GM21381 (cell line): ENCODE data around the gene PI4KA.
"Not testable (repeated sequence)": the region's sequence is repeated elsewhere in the genome, so short reads cannot be mapped to it uniquely, and the experiment has no call there.

Experiments used
- ATAC-seq: cut with Tn5 transposase; IDR thresholded peaks from one replicate; pipeline ENCODE4 v1.9.1; 2021; ENCODE audit warnings: mild to moderate bottlenecking, moderate library complexity; ENCODE audit not compliant: unreplicated experiment

Gene PI4KA

DNA sequence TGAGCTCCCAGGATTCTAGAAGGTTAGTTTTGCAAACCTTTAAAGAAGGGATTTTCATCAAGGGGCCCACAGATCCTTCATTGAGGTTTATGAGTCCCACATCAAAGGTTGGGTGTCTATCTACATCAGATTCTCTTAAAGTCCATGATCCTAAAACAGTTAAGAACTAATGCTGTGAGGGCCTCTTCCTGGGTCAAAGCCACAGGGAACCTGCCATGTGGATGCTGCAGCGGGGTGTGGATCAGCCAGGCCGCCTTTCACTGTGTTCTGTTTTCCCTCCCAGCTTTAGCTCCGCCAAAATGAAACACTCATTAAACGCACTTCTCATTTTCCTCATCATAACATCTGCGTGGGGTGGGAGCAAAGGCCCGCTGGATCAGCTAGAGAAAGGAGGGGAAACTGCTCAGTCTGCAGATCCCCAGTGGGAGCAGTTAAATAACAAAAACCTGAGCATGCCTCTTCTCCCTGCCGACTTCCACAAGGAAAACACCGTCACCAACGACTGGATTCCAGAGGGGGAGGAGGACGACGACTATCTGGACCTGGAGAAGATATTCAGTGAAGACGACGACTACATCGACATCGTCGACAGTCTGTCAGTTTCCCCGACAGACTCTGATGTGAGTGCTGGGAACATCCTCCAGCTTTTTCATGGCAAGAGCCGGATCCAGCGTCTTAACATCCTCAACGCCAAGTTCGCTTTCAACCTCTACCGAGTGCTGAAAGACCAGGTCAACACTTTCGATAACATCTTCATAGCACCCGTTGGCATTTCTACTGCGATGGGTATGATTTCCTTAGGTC is 79.4 kb downstream of the PI4KA start:
- ATAC-seq: no peak

DNA sequence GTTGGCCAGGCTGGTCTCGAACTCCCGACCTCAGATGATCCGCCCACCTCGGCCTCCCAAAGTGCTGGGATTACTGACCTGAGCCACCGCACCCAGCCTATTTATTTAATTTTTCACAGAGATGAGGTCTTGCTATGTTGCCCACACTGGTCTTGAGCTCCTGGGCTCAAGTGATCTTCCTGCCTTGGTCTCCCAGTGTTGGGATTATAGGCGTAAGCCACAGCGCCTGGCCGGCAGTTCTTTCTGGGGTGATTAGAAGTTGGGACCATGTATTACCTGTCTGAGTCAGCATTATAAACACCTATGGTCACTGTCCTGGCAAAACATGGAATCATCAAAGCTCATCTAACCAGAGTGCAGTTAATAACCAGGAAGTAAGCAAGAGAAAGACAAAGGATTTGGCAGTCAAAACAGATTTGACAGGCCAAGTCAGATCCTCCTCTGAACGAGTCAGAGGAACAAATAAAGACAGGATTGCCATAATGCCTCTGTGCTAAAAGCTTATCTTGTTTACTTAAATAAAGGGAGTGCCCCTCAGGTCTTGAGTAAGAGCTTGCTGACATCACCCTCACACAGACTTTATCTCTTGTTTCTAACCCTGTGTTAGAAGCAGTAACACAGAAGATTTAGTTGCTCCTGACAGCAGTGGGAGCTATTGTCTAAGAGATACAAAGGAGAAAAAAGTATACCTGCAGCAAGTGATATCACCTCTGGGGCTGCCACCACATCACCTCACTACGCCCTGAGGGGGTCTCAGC is 81.0 kb downstream of the PI4KA start:
- no peak for ATAC-seq

DNA sequence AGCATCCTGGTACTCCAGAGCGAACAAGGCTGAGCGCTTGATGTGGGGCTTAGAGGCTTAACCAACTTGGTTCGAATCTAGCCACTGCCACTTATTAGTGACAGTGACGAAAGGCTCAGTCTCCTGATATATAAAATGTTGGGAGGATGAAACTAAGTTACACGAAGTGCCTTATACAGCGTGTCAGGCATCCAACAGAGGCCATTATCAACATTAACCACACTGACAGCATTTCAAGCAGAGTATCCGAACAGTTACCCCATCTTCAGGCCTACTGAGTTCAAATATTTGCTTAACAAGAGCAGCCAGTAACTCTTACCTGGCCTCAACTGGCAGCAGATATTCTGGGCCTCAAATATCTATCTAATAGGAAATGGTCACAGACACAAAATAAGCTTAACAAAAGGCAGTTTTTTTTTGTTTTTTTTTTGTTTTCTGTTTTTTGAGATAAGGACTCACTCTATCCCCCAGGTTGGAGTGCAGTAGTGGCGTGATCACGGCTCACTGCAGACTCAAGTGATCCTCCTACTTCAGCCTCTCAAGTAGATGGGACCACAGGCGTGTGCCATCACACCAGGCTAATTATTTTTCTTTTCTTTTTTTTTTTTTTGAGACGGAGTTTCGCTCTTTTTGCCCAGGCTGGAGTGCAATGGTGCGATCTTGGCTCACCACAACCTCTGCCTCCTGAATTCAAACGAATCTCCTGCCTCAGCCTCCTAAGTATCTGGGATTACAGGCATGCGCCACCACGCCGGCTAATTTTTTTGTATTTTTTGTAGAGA is 81.8 kb downstream of the PI4KA start:
- ATAC-seq: no peak

DNA sequence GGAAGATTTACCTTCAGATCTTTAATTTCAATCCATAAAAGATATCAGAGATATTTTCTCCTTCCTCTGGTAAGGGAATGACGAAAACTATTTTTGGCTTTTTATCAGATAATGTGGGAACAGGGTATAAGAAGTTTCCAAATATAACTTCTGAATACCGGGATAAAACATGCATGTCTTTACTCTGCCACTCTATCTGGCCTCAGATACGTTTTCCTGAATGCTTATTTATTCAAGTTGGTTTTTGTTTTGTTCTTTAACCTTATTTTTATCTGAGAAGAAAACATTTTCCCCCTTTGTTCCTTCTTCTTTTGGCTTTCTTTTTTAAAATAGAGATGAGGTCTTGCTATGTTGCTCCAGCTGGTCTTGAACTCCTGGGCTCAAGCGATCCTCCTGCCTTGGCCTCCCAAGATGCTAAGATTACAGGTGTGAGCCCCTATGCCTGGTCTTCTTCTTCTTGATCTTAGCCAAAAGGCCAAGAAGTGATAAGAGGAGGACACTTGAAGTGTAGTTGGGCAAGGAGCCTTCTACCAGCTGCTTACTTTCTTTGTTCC is 83.2 kb downstream of the PI4KA start:
- no peak for ATAC-seq

DNA sequence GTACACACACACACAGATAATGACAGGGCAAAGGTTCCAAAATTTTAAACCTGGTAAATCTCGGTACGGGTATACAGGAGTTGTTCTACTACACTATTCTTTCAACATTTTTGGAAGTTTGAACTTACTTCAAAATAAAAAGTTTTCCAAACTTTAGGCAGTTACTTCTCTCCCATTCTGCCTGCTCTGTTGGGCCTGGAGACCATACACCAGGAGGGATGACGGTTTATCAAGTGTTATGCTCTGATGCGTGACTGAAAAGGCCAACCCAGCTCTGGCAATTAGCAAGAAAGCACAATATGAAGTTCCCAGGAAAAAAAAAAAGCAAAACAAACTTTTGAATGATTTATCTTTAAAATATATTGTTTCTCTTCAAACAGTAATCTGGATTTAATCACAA is 83.7 kb downstream of the PI4KA start:
- no peak for ATAC-seq

- no peak for ATAC-seq
Measured at GRCh38 chr22:20773793-20774212, 84.8 kb downstream of the PI4KA start, which contains the start of gene SERPIND1. Gene SERPIND1, plus strand, starts transcription at chr22:20774113. Its CDS starts 5,200 bp downstream, at chr22:20779313.

DNA sequence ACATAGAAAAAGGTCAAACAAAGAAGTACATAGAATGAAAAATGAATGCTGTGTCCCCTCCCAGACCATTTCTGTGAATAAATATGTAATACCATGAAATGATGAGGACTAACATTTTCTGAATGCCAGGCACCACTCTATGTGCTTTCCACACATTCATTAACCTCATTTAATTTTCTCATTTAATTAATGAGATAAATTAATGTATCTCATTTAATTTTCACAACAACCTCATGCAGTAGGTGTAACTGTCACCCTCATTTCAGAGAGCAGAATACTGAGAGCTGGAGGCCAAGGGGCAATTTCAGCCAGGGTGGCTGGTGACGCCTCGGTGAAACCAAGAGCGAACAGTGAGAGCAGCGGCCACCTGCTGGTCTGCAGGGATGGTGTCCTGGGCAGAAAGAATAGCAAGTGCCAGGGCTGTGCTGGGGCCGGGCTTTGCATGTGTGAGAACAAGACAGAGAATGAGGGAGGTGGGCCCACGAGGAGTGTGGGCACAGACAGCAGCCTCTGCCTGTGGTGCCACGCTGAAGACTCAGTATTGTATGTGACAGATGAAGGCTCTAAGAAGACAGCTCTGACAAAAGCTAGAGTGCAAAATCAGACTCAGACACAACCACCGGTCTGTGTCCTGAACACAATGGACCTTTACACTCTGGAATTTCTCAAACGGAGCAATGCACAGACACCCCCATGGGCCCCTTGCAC is 86.5 kb downstream of the PI4KA start:
- no peak for ATAC-seq

DNA sequence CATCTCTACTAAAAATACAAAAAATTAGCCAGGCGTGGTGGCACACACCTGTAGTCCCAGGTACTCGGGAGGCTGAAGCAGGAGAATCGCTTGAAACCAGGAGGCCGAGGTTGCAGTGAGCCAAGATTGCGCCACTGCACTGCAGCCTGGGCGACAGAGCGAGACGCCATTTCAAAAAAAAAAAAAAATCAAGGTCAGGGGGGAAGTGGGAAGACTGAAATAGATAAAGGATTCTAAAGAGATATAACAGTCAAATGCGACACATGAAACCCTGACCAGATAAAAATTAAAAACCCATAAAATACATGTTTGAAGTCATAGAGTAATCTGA is 89.2 kb downstream of the PI4KA start:
- ATAC-seq: not testable (repeated sequence)

DNA sequence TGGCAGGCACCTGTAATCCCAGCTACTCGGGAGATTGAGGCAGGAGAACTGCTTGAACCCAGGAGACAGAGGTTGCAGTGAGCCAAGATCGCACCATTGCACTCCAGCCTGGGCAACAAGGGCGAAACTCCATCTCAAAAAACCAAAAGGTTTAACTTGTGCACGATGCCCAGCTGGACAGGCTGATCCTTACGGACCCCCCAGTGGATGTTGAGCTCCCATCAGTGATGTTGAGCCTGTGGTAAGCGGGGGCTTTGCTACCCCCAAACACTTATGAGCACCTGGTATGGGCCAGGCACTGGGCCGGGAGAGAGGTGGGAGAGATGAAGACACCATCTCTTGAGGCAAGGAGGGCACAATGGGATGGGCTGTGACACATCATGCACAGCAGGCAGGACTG is 92.1 kb downstream of the PI4KA start:
- ATAC-seq: no peak

GRCh38 chr22:20765938-20766337 is 92.7 kb downstream of the PI4KA start:
- ATAC-seq: no peak

GRCh38 chr22:20764729-20765128 is 93.9 kb downstream of the PI4KA start:
- ATAC-seq: no peak

GRCh38 chr22:20764471-20764720 is 94.2 kb downstream of the PI4KA start:
- no peak for ATAC-seq

DNA sequence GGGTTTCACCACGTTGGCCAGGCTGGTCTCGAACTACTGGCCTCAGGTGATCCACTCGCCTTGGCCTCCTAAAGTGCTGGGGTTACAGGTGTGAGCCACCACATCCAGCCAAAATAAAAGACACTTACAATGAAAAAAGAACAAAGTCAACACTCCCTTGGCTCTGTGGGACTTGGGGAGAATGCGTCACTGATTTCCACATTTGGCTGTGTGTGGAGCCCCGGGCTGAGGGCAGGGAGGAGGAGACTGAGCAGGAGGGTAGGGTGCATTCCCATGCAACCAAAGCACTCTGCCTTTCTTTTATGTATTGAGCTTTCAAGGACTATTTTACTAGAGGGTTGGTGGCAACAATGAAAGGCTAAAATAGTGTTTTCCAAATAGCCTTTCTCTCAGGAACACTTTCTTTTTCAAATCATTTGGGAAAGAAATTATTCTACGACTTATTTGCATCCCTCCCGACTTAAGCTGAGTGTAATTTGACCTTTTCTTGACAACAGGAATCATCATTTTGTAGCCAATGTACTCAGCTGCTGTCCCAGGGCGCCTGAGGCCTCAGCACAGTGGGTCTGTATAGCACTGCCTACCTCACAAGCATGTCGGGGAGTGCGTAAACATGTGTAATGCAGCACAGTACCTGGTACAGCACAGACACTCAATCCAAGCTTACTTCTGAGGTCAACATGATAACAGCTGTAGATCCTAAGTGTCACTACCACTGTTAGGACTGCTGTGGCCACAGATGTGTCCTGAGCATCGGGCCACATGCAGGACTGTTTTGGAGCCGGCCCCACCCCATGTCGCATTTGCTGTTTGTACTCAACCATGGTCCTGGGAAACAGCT is 94.8 kb downstream of the PI4KA start:
- ATAC-seq: no peak

DNA sequence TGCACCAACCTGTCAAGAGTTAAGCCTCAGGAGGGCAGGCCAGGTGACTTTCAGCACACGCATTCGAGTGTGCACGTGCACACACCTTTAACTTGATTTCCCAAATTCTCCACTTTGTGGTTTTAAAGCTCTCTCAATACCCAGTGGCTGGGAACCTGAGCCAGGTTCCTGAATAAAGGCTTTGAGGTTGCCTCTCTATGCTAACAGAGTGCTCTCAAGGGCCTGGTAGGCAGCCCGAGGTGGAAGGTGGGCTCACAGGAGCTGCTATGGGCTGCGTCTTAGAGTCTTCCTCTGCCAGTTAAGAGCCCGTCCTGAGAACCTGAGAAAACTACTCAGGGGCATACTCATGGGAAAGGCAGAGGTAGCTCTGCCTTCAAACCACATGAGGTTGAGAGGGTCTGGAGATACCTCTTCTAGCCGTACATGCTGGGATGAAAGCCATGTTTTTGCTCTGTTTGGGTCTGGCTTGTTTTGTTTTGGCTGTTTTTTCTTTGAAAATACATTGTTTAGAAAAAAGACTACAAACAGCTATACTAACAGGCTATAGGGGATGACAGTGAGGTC is 96.3 kb downstream of the PI4KA start:
- no peak for ATAC-seq

GRCh38 chr22:20761536-20761935 is 97.1 kb downstream of the PI4KA start:
- ATAC-seq: no peak

GRCh38 chr22:20760084-20760483 is 98.5 kb downstream of the PI4KA start:
- ATAC-seq: no peak

DNA sequence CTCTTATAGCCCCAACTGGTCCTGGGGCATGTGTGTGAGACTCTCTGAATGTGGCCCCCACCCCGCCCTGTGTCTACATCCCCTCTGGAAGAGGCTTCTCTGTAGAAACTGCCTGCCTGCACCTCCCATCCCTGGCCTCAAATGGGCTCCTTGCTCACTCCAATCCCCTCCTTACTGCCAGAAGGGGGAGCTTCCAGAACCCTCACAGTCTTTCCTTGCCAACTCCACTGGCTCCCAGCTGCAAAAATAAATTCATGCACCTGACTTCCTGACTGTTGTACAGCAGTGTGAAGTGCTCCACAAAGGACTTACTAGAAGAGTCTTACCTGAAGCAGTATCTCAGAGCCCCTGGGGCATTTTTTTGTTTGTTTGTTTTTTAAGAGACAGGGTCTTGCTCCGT is 99.9 kb downstream of the PI4KA start:
- no peak for ATAC-seq

DNA sequence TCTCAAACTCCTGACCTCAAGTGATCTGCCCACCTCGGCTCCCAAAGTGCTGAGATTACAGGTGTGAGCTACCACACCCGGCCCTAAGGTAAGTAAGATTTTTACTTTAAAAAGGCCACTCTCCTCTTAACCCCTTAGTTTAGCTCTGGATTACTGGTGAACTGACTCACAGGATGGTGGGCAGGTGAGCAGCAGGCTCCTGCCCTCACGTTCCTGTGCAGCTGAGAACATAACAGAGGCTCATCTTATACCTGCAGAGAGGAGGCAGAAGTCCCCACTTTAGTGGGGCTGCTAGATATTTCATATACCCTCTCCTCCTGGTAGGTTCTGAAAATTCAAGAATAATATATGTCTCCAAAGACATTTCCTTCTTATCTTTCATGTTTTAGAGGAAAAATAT is 101.8 kb downstream of the PI4KA start:
- no peak for ATAC-seq

DNA sequence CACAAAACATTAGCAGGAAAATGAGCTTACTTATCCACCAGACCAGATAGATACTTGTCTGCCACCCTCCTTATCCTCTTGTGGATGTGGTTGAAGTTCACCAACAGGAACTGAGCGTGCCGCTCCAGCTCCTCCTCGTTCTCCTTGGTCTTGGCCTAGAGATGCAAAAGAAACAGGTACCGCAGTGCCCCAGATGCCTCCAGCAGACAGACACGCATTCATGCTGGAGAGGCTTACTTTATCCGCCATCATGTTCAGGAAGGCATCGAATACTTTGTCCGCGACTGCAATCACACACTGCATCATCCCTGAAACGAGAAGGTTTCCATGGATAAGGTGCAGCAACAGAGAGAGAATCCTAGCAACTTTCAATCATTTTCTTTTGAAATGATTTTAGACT is 105.7 kb downstream of the PI4KA start:
- ATAC-seq: no peak
